ENCODE data around the gene RRBP1.

RRBP1 gene

GRCh38 chr20:17679941-17680835 lies 1.9 kb downstream of the RRBP1 start:
- DNase-seq = peak; percentile 4

GRCh38 chr20:17678886-17679285 lies 3.2 kb downstream of the RRBP1 start:
- DNase-seq = no peak

- no peak for DNase-seq
These were observed 3.7 kb downstream of the RRBP1 start for GRCh38 chr20:17678295-17678694.

- DNase-seq = no peak
These were observed 5.1 kb downstream of the RRBP1 start for GRCh38 chr20:17676942-17677341.

- no peak for DNase-seq
These were observed 5.7 kb downstream of the RRBP1 start for GRCh38 chr20:17676378-17676759.

GRCh38 chr20:17675519-17676377 lies 6.3 kb downstream of the RRBP1 start:
- no peak for DNase-seq

GRCh38 chr20:17674722-17675518 lies 7.1 kb downstream of the RRBP1 start:
- DNase-seq = no peak

GRCh38 chr20:17673084-17673483 lies 9.0 kb downstream of the RRBP1 start:
- DNase-seq = no peak

- no peak for DNase-seq
These were observed 10.5 kb downstream of the RRBP1 start for GRCh38 chr20:17671565-17671964.

GRCh38 chr20:17671011-17671410 lies 11.0 kb downstream of the RRBP1 start:
- no peak for DNase-seq

- DNase-seq = no peak
These were observed 12.6 kb downstream of the RRBP1 start for GRCh38 chr20:17669306-17669931.

- DNase-seq = no peak
These were observed 13.6 kb downstream of the RRBP1 start for GRCh38 chr20:17668432-17668831.

GRCh38 chr20:17667445-17667844 lies 14.6 kb downstream of the RRBP1 start:
- DNase-seq = no peak

GRCh38 chr20:17666481-17666880 lies 15.6 kb downstream of the RRBP1 start:
- DNase-seq = no peak

GRCh38 chr20:17665756-17666155 lies 16.3 kb downstream of the RRBP1 start:
- no peak for DNase-seq

GRCh38 chr20:17664025-17664633 lies 17.9 kb downstream of the RRBP1 start:
- no peak for DNase-seq

GRCh38 chr20:17663486-17663885 lies 18.6 kb downstream of the RRBP1 start:
- no peak for DNase-seq

- no peak for DNase-seq
These were observed 19.0 kb downstream of the RRBP1 start for GRCh38 chr20:17663040-17663399.

GRCh38 chr20:17662333-17663039 lies 19.6 kb downstream of the RRBP1 start:
- no peak for DNase-seq

- no peak for DNase-seq
These were observed 20.8 kb downstream of the RRBP1 start for GRCh38 chr20:17661121-17661744.

GRCh38 chr20:17660667-17661066 lies 21.4 kb downstream of the RRBP1 start:
- no peak for DNase-seq
